H9 (cell line): ENCODE data around the gene RPS21. TPM values are rescaled to one million over a fixed set of nuclear protein-coding genes. Genes with fewer than 3 reads are reported as not detected.

Experiments
- DNase-seq: peaks from one replicate; pipeline ENCODE4 v3.0.0-alpha.2; 2017
- H2AFZ ChIP-seq: one replicate; pipeline ENCODE4 v1.6.1; 2013; ENCODE audit warnings: mild to moderate bottlenecking, low read length, control low read depth, moderate library complexity
- H2AK5ac ChIP-seq: 2 replicates; pipeline ENCODE4 v1.6.1; 2013; ENCODE audit warnings: low read length, control low read depth, mixed read lengths; ENCODE audit not compliant: insufficient read length
- H2BK120ac ChIP-seq: one replicate; pipeline ENCODE4 v1.6.1; 2013; ENCODE audit warnings: low read depth, mild to moderate bottlenecking, low read length, control low read depth, inconsistent platforms; ENCODE audit not compliant: poor library complexity, severe bottlenecking
- H2BK12ac ChIP-seq: 2 replicates; pipeline ENCODE4 v1.6.1; 2013; ENCODE audit warnings: low read length, control low read depth, mixed read lengths, low read depth; ENCODE audit not compliant: insufficient read length
- H2BK15ac ChIP-seq: 2 replicates; pipeline ENCODE4 v1.6.1; 2013; ENCODE audit warnings: low read depth, low read length, control low read depth
- H2BK20ac ChIP-seq: one replicate; pipeline ENCODE4 v1.6.1; 2013; ENCODE audit warnings: low read depth, mild to moderate bottlenecking, low read length, control low read depth, inconsistent platforms; ENCODE audit not compliant: poor library complexity, severe bottlenecking
- H2BK5ac ChIP-seq: 2 replicates; pipeline ENCODE4 v1.6.1; 2013; ENCODE audit warnings: low read length, control low read depth, mixed read lengths; ENCODE audit not compliant: insufficient read length
- H3K14ac ChIP-seq: 2 replicates; pipeline ENCODE4 v1.6.1; 2013; ENCODE audit warnings: low read length, control low read depth; ENCODE audit not compliant: insufficient read depth
- H3K18ac ChIP-seq: 2 replicates; pipeline ENCODE4 v1.6.1; 2013; ENCODE audit warnings: low read depth, mild to moderate bottlenecking, mixed read lengths, low read length, control low read depth; ENCODE audit not compliant: insufficient read length
- H3K23ac ChIP-seq: 2 replicates; pipeline ENCODE4 v1.6.1; 2013; ENCODE audit warnings: low read length, control low read depth, mixed read lengths, low read depth; ENCODE audit not compliant: insufficient read length
- H3K23me2 ChIP-seq: 2 replicates; pipeline ENCODE4 v1.6.1; 2013; ENCODE audit warnings: low read depth, mild to moderate bottlenecking, mixed read lengths, low read length, control low read depth; ENCODE audit not compliant: insufficient read length, poor library complexity, severe bottlenecking
- H3K27ac ChIP-seq: 2 replicates; pipeline ENCODE4 v1.5.1; 2013; ENCODE audit warnings: low read length, control low read depth, mixed read lengths, low read depth; ENCODE audit not compliant: insufficient read length
- H3K27me3 ChIP-seq: 2 replicates; pipeline ENCODE4 v1.6.1; 2013; ENCODE audit warnings: low read length, control low read depth, inconsistent platforms; ENCODE audit not compliant: insufficient read depth
- H3K4ac ChIP-seq: 2 replicates; pipeline ENCODE4 v1.6.1; 2013; ENCODE audit warnings: low read depth, mild to moderate bottlenecking, control low read depth, inconsistent platforms, low read length, moderate library complexity
- H3K4me1 ChIP-seq: 2 replicates; pipeline ENCODE4 v1.6.1; 2013; ENCODE audit warnings: low read length, control low read depth, inconsistent platforms; ENCODE audit not compliant: insufficient read depth
- H3K4me2 ChIP-seq: 2 replicates; pipeline ENCODE4 v1.6.1; 2013; ENCODE audit warnings: low read length, control low read depth, mixed read lengths; ENCODE audit not compliant: insufficient read length, insufficient read depth
- H3K56ac ChIP-seq: 2 replicates; pipeline ENCODE4 v1.6.1; 2013; ENCODE audit warnings: low read depth, mild to moderate bottlenecking, mixed read lengths, low read length, control low read depth; ENCODE audit not compliant: insufficient read length
- H3K79me1 ChIP-seq: 2 replicates; pipeline ENCODE4 v1.6.1; 2013; ENCODE audit warnings: low read depth, mild to moderate bottlenecking, moderate library complexity, low read length, control low read depth, inconsistent platforms; ENCODE audit not compliant: insufficient read depth, poor library complexity, severe bottlenecking
- H3K79me2 ChIP-seq: 2 replicates; pipeline ENCODE4 v1.6.1; 2013; ENCODE audit warnings: low read length, control low read depth, inconsistent platforms; ENCODE audit not compliant: insufficient read depth
- H3K9ac ChIP-seq: 2 replicates; pipeline ENCODE4 v1.6.1; 2013; ENCODE audit warnings: low read length, control low read depth, mixed read lengths; ENCODE audit not compliant: insufficient read length; ENCODE audit errors: extremely low read depth
- H3K9me3 ChIP-seq: one replicate; pipeline ENCODE4 v1.6.1; 2013; ENCODE audit warnings: low read depth, low read length, inconsistent platforms; ENCODE audit not compliant: control insufficient read depth
- H3T11ph ChIP-seq: one replicate; pipeline ENCODE4 v1.6.1; 2013; ENCODE audit warnings: mild to moderate bottlenecking, low read length, control low read depth, inconsistent platforms
- H4K20me1 ChIP-seq: one replicate; pipeline ENCODE4 v1.6.1; 2013; ENCODE audit not compliant: control insufficient read depth, insufficient read length, insufficient read depth
- H4K5ac ChIP-seq: 2 replicates; pipeline ENCODE4 v1.6.1; 2013; ENCODE audit warnings: low read depth, mild to moderate bottlenecking, mixed read lengths, low read length, control low read depth; ENCODE audit not compliant: insufficient read length
- H4K8ac ChIP-seq: replicated peaks from 2 replicates; pipeline ENCODE4 v1.6.1; 2013; ENCODE audit warnings: low read length, control low read depth, mixed read lengths, low read depth; ENCODE audit not compliant: insufficient read length
- H4K91ac ChIP-seq: 2 replicates; pipeline ENCODE4 v1.6.1; 2013; ENCODE audit warnings: low read depth, mild to moderate bottlenecking, moderate library complexity, mixed read lengths, low read length, control low read depth; ENCODE audit not compliant: insufficient read length
- H3K27ac Mint-ChIP-seq, 3 experiments: 2 replicates in 2 of 3; 3 replicates in 1 of 3; pipeline ENCODE4 v1.8.0; 2020 to 2021; ENCODE audit warnings: mixed read lengths in 3 of 3, mild to moderate bottlenecking in 1 of 3, moderate library complexity in 1 of 3
- H3K27me3 Mint-ChIP-seq: 2 replicates; pipeline ENCODE4 v1.8.0; 2021; ENCODE audit warnings: low read depth, mild to moderate bottlenecking, moderate library complexity, mixed read lengths
- H3K36me3 Mint-ChIP-seq, 3 experiments: 2 replicates in 2 of 3; 3 replicates in 1 of 3; pipeline ENCODE4 v1.8.0; 2020 to 2021; ENCODE audit warnings: low read depth in 3 of 3, mixed read lengths in 3 of 3; ENCODE audit not compliant: insufficient read depth in 1 of 3
- H3K4me1 Mint-ChIP-seq, 2 experiments: 2 replicates each; pipeline ENCODE4 v1.8.0; 2020; ENCODE audit warnings: mixed read lengths in 2 of 2
- H3K4me3 Mint-ChIP-seq, 2 experiments: 2 replicates in 1 of 2; 3 replicates in 1 of 2; pipeline ENCODE4 v1.8.0; 2020 to 2021; ENCODE audit warnings: mild to moderate bottlenecking in 2 of 2, mixed read lengths in 2 of 2, moderate library complexity in 1 of 2
- H3K9me3 Mint-ChIP-seq, 2 experiments: 2 replicates in 1 of 2; 3 replicates in 1 of 2; pipeline ENCODE4 v1.8.0; 2020; ENCODE audit warnings: mild to moderate bottlenecking in 2 of 2, mixed read lengths in 2 of 2, moderate library complexity in 1 of 2
- WGBS: extraction: QIAGEN DNeasy Blood & Tissue Kit; methylation state at CpG from one replicate; pipeline ENCODE4 v1.1.7; 2013; ENCODE audit warnings: missing lambda C conversion rate, low lambda C conversion rate, mixed read lengths; ENCODE audit not compliant: insufficient read length; ENCODE audit errors: extremely low coverage; 5-methylcytosine and 5-hydroxymethylcytosine counted together
- total RNA-seq: library from RNA; stranded (reverse); gene quantifications from 2 replicates; pipeline ENCODE4 v1.2.1, GENCODE V29; 2021
- TF ChIP-seq, protein P1 (sequence below): fragments of 200-600 bp; sonication (generic); conservative IDR thresholded peaks from 3 replicates; pipeline ENCODE4 v1.8.0; 2021; ENCODE audit warnings: antibody characterized with exemption, mild to moderate bottlenecking

RPS21 gene
- total RNA-seq, 1 experiment from 2014 or later = 1,715 TPM

DNA sequence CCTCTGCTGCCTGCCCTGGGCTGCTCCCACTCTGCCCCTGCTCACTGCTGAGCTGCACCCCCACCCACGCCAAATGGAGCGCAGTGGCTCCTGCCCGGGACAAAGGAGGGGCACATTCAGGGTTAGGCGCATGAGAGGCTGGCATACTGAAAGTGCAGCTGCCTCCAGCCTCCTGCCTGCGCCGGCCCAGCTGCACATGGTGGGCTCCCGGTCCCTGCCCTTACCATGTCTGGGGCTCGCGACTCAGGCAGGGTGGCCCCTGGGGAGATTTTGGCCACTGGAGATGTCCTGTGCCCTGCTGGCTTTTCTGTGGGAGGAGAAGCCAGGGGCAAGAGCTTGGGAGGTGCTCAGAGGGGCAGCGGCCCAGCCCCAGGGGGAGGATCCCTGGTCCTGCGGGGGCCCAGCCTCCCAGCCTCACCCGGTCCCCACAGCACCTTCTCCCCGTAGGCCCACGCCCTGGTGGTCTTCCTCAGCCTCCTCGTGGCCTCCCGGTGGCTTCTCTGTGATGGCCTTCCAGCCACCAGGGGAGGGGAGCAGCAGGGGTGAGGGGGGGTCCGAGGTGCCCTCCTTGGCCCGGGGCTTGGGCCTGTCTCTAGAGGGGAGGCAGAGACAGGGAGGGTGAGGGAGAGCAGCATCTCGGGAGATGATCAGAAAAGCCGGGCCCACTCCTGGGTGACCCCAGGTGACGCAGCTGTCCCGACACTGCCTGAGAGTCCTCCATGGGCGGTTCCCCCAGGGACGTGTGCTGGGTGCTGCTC is 28.6 kb downstream of the RPS21 start:
- H2BK5ac ChIP-seq = no peak overlapping the region
- H3K79me2 ChIP-seq = no peaks in the 10 kb centered on the region
- TF ChIP-seq, protein P1, sequence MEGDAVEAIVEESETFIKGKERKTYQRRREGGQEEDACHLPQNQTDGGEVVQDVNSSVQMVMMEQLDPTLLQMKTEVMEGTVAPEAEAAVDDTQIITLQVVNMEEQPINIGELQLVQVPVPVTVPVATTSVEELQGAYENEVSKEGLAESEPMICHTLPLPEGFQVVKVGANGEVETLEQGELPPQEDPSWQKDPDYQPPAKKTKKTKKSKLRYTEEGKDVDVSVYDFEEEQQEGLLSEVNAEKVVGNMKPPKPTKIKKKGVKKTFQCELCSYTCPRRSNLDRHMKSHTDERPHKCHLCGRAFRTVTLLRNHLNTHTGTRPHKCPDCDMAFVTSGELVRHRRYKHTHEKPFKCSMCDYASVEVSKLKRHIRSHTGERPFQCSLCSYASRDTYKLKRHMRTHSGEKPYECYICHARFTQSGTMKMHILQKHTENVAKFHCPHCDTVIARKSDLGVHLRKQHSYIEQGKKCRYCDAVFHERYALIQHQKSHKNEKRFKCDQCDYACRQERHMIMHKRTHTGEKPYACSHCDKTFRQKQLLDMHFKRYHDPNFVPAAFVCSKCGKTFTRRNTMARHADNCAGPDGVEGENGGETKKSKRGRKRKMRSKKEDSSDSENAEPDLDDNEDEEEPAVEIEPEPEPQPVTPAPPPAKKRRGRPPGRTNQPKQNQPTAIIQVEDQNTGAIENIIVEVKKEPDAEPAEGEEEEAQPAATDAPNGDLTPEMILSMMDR = no peak
- no peak overlapping the region for H3K27ac ChIP-seq
- no peak overlapping the region for H4K5ac ChIP-seq
- Mint-ChIP-seq H3K36me3 (no peaks in the 10 kb centered on the region), H3K27me3 (peaks cover 1% of the 10 kb centered on the region), H3K9me3 (no peaks in the 10 kb centered on the region; a peak in 1 of 5 replicates), H3K4me3 (no peak overlapping the region), H3K4me1 (no peaks in the 10 kb centered on the region), H3K27ac (no peak overlapping the region)
- no peak overlapping the region; the same call in 1 of the 2 replicates for H3K14ac ChIP-seq
- H2AFZ ChIP-seq = no peak overlapping the region
- H3K56ac ChIP-seq = no peak overlapping the region
- DNase-seq = no peak
- H3K4ac ChIP-seq = no peak overlapping the region
- H3K9me3 ChIP-seq = no peaks in the 10 kb centered on the region
- no peak overlapping the region for H3K23ac ChIP-seq
- no peaks in the 10 kb centered on the region for H4K20me1 ChIP-seq
- H3K4me2 ChIP-seq = no peak overlapping the region
- H4K8ac ChIP-seq = no peak overlapping the region
- H3T11ph ChIP-seq = no peak overlapping the region
- no peaks in the 10 kb centered on the region for H3K79me1 ChIP-seq
- H3K23me2 ChIP-seq = no peaks in the 10 kb centered on the region
- no peak overlapping the region for H3K9ac ChIP-seq
- no peak overlapping the region for H2AK5ac ChIP-seq
- H2BK120ac ChIP-seq = no peak overlapping the region
- no peak overlapping the region for H2BK12ac ChIP-seq
- no CpG with 5 or more reads among the region's 24 CpGs for WGBS
- H3K27me3 ChIP-seq = no peaks in the 10 kb centered on the region
- H3K4me1 ChIP-seq = no peaks in the 10 kb centered on the region
- no peak overlapping the region for H2BK20ac ChIP-seq
- no peak overlapping the region for H3K18ac ChIP-seq
- no peak overlapping the region for H4K91ac ChIP-seq
- no peak overlapping the region for H2BK15ac ChIP-seq
